Measurements from ENCODE around the gene ALDOC.

DNA sequence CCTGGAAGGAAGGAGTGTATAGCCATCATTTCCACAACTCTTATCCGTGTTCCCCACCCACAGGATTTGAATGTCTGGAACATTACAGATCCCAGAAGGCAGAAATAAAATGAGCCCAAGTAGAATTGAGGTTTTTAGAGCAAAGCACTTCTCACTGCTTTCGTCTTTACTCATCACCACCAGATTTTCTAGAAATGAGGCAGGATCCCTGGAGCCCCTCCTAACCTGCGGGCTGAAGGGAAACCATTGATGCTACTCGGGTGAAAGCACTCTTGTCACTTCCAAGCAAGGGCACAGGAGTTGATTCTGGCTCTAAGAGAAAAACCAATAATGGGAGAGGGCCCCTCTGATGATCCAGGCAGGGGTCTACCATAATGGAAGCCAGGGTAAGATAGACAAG, 2.8 kb upstream of the ALDOC start:
- TF ChIP-seq EZH2phosphoT487 (IDR thresholded peaks at IDR 0.05; ENCODE audit: unreplicated experiment): no peak
- TF ChIP-seq, protein P1, sequence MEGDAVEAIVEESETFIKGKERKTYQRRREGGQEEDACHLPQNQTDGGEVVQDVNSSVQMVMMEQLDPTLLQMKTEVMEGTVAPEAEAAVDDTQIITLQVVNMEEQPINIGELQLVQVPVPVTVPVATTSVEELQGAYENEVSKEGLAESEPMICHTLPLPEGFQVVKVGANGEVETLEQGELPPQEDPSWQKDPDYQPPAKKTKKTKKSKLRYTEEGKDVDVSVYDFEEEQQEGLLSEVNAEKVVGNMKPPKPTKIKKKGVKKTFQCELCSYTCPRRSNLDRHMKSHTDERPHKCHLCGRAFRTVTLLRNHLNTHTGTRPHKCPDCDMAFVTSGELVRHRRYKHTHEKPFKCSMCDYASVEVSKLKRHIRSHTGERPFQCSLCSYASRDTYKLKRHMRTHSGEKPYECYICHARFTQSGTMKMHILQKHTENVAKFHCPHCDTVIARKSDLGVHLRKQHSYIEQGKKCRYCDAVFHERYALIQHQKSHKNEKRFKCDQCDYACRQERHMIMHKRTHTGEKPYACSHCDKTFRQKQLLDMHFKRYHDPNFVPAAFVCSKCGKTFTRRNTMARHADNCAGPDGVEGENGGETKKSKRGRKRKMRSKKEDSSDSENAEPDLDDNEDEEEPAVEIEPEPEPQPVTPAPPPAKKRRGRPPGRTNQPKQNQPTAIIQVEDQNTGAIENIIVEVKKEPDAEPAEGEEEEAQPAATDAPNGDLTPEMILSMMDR (conservative IDR thresholded peaks at IDR 0.05; ENCODE audit: low read depth in 2 of 2): no peak
- no peak for TF ChIP-seq EZH2 (IDR thresholded peaks at IDR 0.05; ENCODE audit: low read depth, unreplicated experiment)
- TF ChIP-seq, protein P2, sequence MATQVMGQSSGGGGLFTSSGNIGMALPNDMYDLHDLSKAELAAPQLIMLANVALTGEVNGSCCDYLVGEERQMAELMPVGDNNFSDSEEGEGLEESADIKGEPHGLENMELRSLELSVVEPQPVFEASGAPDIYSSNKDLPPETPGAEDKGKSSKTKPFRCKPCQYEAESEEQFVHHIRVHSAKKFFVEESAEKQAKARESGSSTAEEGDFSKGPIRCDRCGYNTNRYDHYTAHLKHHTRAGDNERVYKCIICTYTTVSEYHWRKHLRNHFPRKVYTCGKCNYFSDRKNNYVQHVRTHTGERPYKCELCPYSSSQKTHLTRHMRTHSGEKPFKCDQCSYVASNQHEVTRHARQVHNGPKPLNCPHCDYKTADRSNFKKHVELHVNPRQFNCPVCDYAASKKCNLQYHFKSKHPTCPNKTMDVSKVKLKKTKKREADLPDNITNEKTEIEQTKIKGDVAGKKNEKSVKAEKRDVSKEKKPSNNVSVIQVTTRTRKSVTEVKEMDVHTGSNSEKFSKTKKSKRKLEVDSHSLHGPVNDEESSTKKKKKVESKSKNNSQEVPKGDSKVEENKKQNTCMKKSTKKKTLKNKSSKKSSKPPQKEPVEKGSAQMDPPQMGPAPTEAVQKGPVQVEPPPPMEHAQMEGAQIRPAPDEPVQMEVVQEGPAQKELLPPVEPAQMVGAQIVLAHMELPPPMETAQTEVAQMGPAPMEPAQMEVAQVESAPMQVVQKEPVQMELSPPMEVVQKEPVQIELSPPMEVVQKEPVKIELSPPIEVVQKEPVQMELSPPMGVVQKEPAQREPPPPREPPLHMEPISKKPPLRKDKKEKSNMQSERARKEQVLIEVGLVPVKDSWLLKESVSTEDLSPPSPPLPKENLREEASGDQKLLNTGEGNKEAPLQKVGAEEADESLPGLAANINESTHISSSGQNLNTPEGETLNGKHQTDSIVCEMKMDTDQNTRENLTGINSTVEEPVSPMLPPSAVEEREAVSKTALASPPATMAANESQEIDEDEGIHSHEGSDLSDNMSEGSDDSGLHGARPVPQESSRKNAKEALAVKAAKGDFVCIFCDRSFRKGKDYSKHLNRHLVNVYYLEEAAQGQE (IDR thresholded peaks at IDR 0.05; ENCODE audit: unreplicated experiment): no peak
- no peak for TF ChIP-seq JUNB (IDR thresholded peaks at IDR 0.05; ENCODE audit: unreplicated experiment)
- no peak for TF ChIP-seq POLR2AphosphoS5 (IDR thresholded peaks at IDR 0.05; ENCODE audit: low read depth)
